HG03469 (cell line): ENCODE measurements around the gene DGCR2.
"Not testable (repeated sequence)": the region's sequence is repeated elsewhere in the genome, so short reads cannot be mapped to it uniquely, and the experiment has no call there.

Experiments
- ATAC-seq: cut with Tn5 transposase; IDR thresholded peaks from one replicate; pipeline ENCODE4 v1.9.1; 2021; ENCODE audit warnings: mild to moderate bottlenecking, moderate library complexity, moderate number of reproducible peaks; ENCODE audit not compliant: unreplicated experiment

Gene DGCR2

GRCh38 chr22:19012308-19012986, 109.8 kb downstream of the DGCR2 start:
- no peak for ATAC-seq

- ATAC-seq, result not testable (repeated sequence)
These were observed 110.6 kb downstream of the DGCR2 start for GRCh38 chr22:19011611-19012010.

GRCh38 chr22:19011075-19011474, 111.1 kb downstream of the DGCR2 start:
- no peak for ATAC-seq

- no peak for ATAC-seq
These were observed 116.3 kb downstream of the DGCR2 start for GRCh38 chr22:19005905-19006304.

- no peak for ATAC-seq
These were observed 117.7 kb downstream of the DGCR2 start for GRCh38 chr22:19004471-19004870.

- no peak for ATAC-seq
These were observed 118.7 kb downstream of the DGCR2 start for GRCh38 chr22:19003508-19003907.

- no peak for ATAC-seq
These were observed 119.6 kb downstream of the DGCR2 start for GRCh38 chr22:19002684-19003038.

GRCh38 chr22:19001204-19001603, 121.0 kb downstream of the DGCR2 start:
- no peak for ATAC-seq

- ATAC-seq, result not testable (repeated sequence)
These were observed 122.1 kb downstream of the DGCR2 start for GRCh38 chr22:19000106-19000505.

- ATAC-seq, result no peak
These were observed 122.8 kb downstream of the DGCR2 start for GRCh38 chr22:18999416-18999815.

- no peak for ATAC-seq
These were observed 123.2 kb downstream of the DGCR2 start for GRCh38 chr22:18999008-18999407.

- no peak for ATAC-seq
These were observed 124.3 kb downstream of the DGCR2 start for GRCh38 chr22:18997925-18998315.

GRCh38 chr22:18997306-18997924, 124.8 kb downstream of the DGCR2 start:
- no peak for ATAC-seq

GRCh38 chr22:18996376-18996900, 125.8 kb downstream of the DGCR2 start:
- ATAC-seq, result no peak

- no peak for ATAC-seq
These were observed 126.9 kb downstream of the DGCR2 start for GRCh38 chr22:18995327-18995711.

- ATAC-seq, result no peak
These were observed 127.4 kb downstream of the DGCR2 start for GRCh38 chr22:18994701-18995326.

GRCh38 chr22:18994056-18994455, 128.2 kb downstream of the DGCR2 start:
- ATAC-seq, result no peak

GRCh38 chr22:18992543-18993198, 129.5 kb downstream of the DGCR2 start:
- no peak for ATAC-seq

- no peak for ATAC-seq
These were observed 130.3 kb downstream of the DGCR2 start for GRCh38 chr22:18991821-18992442.

GRCh38 chr22:18991138-18991432, 131.1 kb downstream of the DGCR2 start:
- ATAC-seq, result no peak
